GOT3 (cell line): ENCODE data around the gene SESN2.
"Not testable (repeated sequence)": the region's sequence is repeated elsewhere in the genome, so short reads cannot be mapped to it uniquely, and the experiment has no call there.

Experiments
- DNase-seq: peaks from one replicate; lab custom pipeline; 2025; ENCODE audit warnings: mixed read lengths; lab: John Stamatoyannopoulos, UW

SESN2 gene

GRCh38 chr1:28327431-28327830, 68.1 kb downstream of the SESN2 start:
- not testable (repeated sequence) for DNase-seq

DNA sequence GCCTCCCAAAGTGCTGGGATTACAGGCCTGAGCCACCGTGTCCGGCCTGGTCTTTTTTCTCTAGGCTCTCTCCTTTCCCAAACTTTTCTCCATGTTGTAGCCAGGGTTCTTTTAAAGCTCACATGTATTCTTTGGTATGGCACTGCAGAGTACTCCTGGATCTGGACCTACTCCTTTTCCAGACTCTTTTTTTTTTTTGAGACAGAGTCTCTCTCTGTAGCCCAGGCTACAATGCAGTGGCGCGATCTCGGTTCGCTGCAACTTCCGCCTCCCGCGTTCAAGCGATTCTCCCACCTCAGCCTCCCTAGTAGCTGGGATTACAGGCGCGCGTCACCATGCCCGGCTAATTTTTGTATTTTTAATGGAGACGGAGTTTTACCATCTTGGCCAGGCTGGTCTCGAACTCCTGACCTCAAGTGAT, 68.9 kb downstream of the SESN2 start:
- no peak for DNase-seq

DNA sequence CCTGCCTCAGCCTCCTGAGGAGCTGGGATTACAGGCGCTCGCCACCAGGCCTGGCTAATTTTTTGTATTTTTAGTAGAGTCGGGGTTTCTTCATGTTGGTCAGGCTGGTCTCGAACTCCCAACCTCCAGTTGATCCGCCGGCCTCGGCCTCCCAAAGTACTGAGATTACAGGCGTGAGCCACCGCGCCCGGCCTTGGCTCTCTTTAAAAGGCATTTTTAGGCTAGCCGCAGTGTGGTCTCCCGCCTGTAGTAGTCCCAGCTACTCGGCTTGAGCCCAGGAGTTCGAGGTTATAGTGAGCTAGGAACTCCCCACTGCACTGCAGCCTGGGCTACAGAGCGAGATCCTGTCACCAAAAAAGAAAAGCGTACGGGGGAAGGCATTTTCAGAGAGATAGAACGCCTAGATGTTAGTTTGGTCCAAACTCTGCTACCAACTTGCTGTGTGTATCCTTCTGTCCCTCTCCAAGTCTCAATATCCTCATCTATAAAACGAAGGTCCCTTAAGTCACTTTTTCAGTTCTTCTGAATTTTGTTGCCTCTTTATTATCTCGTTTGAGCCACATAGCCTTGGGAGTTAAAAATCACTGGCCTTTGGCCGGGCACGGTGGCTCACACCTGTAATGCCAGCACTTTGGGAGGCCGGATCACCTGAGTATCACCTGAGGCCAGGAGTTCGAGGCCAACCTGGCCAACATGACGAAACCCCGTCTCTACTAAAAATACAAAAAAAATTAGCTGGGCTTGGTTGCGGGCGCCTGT, 70.3 kb downstream of the SESN2 start:
- DNase-seq: no peak
